PFSK-1 (cell line): ENCODE results near the gene LGALS7.

Source experiments
- FOXP2 ChIP-seq: optimal IDR thresholded peaks from 2 replicates; pipeline ENCODE3; 2011; ENCODE audit warnings: borderline replicate concordance, control low read depth, inconsistent platforms; ENCODE audit not compliant: insufficient read depth; ENCODE audit errors: extremely low read length, extremely low read depth
- POLR2AphosphoS5 ChIP-seq: IDR thresholded peaks from 2 replicates; pipeline ENCODE4 v1.6.1; 2012; ENCODE audit warnings: low read depth, mild to moderate bottlenecking, control low read depth, low read length, moderate library complexity
- REST ChIP-seq, 2 experiments: IDR thresholded peaks; 2 replicates each; pipeline versions ENCODE4 v1.6.1 to v1.8.0; 2011 to 2012; ENCODE audit warnings: low read depth in 2 of 2, low read length in 2 of 2, control low read depth in 1 of 2, inconsistent platforms in 1 of 2, mild to moderate bottlenecking in 1 of 2, moderate library complexity in 1 of 2; ENCODE audit not compliant: insufficient read depth in 1 of 2
- SIN3A ChIP-seq: IDR thresholded peaks from 2 replicates; pipeline ENCODE4 v1.6.1; 2012; ENCODE audit warnings: mild to moderate bottlenecking, low read length, moderate library complexity, borderline replicate concordance; ENCODE audit not compliant: insufficient read depth
- TAF1 ChIP-seq: IDR thresholded peaks from 2 replicates; pipeline ENCODE4 v1.6.1; 2012; ENCODE audit warnings: low read length, control low read depth, borderline replicate concordance; ENCODE audit not compliant: insufficient read depth

The LGALS7 gene

GRCh38 chr19:38735257-38735686 is 38.0 kb downstream of the LGALS7 start:
- no peak for TF ChIP-seq POLR2AphosphoS5
- TF ChIP-seq SIN3A, result no peak
- TF ChIP-seq TAF1, result no peak
- no peak for TF ChIP-seq REST (IDR thresholded peaks at IDR 0.05; ENCODE audit: insufficient read depth in 1 of 2, low read depth in 2 of 2, low read length in 2 of 2)
- no peak for TF ChIP-seq FOXP2

- TF ChIP-seq POLR2AphosphoS5 (no peak; the same call in 1 of the 2 replicates), REST (IDR thresholded peaks at IDR 0.05; ENCODE audit: insufficient read depth in 1 of 2, low read depth in 2 of 2, low read length in 2 of 2) (no peak), FOXP2 (no peak), SIN3A (no peak), TAF1 (no peak)
Observed at GRCh38 chr19:38734426-38735256, 38.7 kb downstream of the LGALS7 start.

GRCh38 chr19:38734176-38734425 is 39.2 kb downstream of the LGALS7 start:
- TF ChIP-seq REST (IDR thresholded peaks at IDR 0.05; ENCODE audit: insufficient read depth in 1 of 2, low read depth in 2 of 2, low read length in 2 of 2) (no peak), TAF1 (no peak), POLR2AphosphoS5 (no peak), SIN3A (no peak), FOXP2 (no peak)

- no peak for TF ChIP-seq SIN3A
- TF ChIP-seq FOXP2, result no peak
- TF ChIP-seq TAF1, result no peak
- TF ChIP-seq REST (IDR thresholded peaks at IDR 0.05; ENCODE audit: insufficient read depth in 1 of 2, low read depth in 2 of 2, low read length in 2 of 2), result no peak
- no peak for TF ChIP-seq POLR2AphosphoS5
Observed at GRCh38 chr19:38733493-38734175, 39.7 kb downstream of the LGALS7 start.
